Measurements from ENCODE around the gene TNFAIP1. TPM values are rescaled to one million over a fixed set of nuclear protein-coding genes. Genes with fewer than 3 reads are reported as not detected.

Gene TNFAIP1
- total RNA-seq, 4 donors from 2014 or later, result 25.1 to 36.0 (median 28.2) TPM

DNA sequence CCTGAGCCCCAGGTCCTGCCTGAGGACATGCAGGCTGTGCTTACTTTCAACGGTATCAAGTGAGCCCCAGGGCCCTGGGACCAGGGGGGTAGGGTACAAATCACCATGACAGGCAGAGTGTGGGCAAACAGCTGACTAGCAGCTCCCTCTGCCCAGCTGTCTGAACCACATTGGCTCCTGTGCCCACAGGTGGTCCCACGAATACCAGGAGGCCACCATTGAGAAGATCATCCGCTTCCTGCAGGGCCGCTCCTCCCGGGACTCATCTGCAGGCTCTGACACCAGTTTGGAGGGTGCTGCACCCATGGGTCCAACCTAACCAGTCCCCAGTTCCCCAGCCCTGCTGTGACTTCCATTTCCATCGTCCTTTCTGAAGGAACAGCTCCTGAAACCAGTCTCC is 60.4 kb downstream of the TNFAIP1 start:
- H3K9me3 ChIP-seq, result no peaks in the 10 kb centered on the region
- peaks cover 0 to 2% (median 0%) of the 10 kb centered on the region in 4 donors for H3K4me1 ChIP-seq
- no peak overlapping the region for H3K27ac ChIP-seq
- no peak for TF ChIP-seq EP300 (IDR thresholded peaks at IDR 0.05)
- no peak for TF ChIP-seq POLR2A (IDR thresholded peaks at IDR 0.05)
- TF ChIP-seq, protein P1, sequence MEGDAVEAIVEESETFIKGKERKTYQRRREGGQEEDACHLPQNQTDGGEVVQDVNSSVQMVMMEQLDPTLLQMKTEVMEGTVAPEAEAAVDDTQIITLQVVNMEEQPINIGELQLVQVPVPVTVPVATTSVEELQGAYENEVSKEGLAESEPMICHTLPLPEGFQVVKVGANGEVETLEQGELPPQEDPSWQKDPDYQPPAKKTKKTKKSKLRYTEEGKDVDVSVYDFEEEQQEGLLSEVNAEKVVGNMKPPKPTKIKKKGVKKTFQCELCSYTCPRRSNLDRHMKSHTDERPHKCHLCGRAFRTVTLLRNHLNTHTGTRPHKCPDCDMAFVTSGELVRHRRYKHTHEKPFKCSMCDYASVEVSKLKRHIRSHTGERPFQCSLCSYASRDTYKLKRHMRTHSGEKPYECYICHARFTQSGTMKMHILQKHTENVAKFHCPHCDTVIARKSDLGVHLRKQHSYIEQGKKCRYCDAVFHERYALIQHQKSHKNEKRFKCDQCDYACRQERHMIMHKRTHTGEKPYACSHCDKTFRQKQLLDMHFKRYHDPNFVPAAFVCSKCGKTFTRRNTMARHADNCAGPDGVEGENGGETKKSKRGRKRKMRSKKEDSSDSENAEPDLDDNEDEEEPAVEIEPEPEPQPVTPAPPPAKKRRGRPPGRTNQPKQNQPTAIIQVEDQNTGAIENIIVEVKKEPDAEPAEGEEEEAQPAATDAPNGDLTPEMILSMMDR (IDR thresholded peaks at IDR 0.05), result no peak
- H3K4me3 ChIP-seq, result no peak overlapping the region
- DNase-seq (ENCODE audit: low spot score in 2 of 2), result no peak
- H3K27me3 ChIP-seq, result no peaks in the 10 kb centered on the region
- peaks cover 0 to 98% (median 0%) of the 10 kb centered on the region in 3 donors for H3K36me3 ChIP-seq
- WGBS, 2 donors, result 82 to 86% methylated on average over 6 of the region's 6 CpGs

Other genes with a start within 250 kb of the TNFAIP1 start
- gene TMEM97, start 16.6 kb upstream of the TNFAIP1 start, total RNA-seq, result 10 to 100 TPM in 3 of 4 donors, 1 to 10 TPM in 1; 8.1 to 20.2 (median 16.8) TPM
- gene IFT20, start 289 bp upstream of the TNFAIP1 start, total RNA-seq, result 10 to 100 TPM; 34.8 to 50.3 (median 43.9) TPM
- gene POLDIP2, start 21.8 kb downstream of the TNFAIP1 start, total RNA-seq, result 10 to 100 TPM; 56.5 to 87.9 (median 66.6) TPM
- not detected for gene SEBOX, start 29.4 kb downstream of the TNFAIP1 start, total RNA-seq
- gene VTN, start 34.5 kb downstream of the TNFAIP1 start, total RNA-seq, result 10 to 100 TPM in 1 of 4 donors, 1 to 10 TPM in 2, under 1 TPM in 1; 0.90 to 22.7 (median 1.8) TPM
- gene SARM1, start 35.9 kb downstream of the TNFAIP1 start, total RNA-seq, result 10 to 100 TPM in 2 of 4 donors, 1 to 10 TPM in 2; 5.4 to 18.6 (median 13.8) TPM
- 10 to 100 TPM in 1 of 4 donors, 1 to 10 TPM in 3; 5.0 to 10.8 (median 6.4) TPM for gene SLC46A1, start 70.5 kb downstream of the TNFAIP1 start, total RNA-seq
- gene SLC13A2, start 137.9 kb downstream of the TNFAIP1 start, total RNA-seq, result not detected
- not detected for gene FOXN1, start 170.6 kb downstream of the TNFAIP1 start, total RNA-seq
- gene UNC119, start 216.9 kb downstream of the TNFAIP1 start, total RNA-seq, result 10 to 100 TPM; 20.5 to 30.0 (median 22.4) TPM
- 10 to 100 TPM; 62.2 to 82.4 (median 73.2) TPM for gene PIGS, start 235.8 kb downstream of the TNFAIP1 start, total RNA-seq
- gene ALDOC, start 241.1 kb downstream of the TNFAIP1 start, total RNA-seq, result 100 to 1,000 TPM in 3 of 4 donors, 10 to 100 TPM in 1; 46.2 to 222 (median 141) TPM